Measurements from ENCODE around the gene LCORL. TPM values are rescaled to one million over a fixed set of nuclear protein-coding genes. Genes with fewer than 3 reads are reported as not detected.

The LCORL gene
- total RNA-seq, 1 donor from 2014 or later: 12.6 TPM

DNA sequence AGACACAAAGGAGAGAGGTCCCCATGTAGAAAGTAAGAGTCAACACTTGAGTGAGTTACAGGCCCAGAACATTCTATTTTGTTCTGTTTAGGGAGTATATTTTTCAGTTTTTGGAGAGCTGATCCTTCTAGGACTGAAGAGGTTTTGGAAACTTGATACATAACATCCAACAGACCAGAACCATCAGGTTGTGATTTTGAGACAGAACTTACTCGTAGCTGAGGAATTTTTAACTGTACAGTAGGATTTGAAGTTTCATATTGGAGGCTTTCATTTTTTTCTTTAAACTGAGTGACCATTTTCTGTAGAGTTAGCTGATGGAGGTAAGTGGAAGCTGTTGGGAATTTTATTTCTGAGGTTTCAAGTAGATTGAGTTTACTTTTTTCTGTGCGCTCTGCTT is 137.5 kb downstream of the LCORL start:
- no peak for ATAC-seq
- H3K4me1 ChIP-seq: no peaks in the 10 kb centered on the region
- H3K36me3 ChIP-seq: peaks cover 8% of the 10 kb centered on the region
- DNase-seq: no peak
- H3K27me3 ChIP-seq: no peaks in the 10 kb centered on the region
- intact Hi-C loops (cut with DNase I): no loop called here
- no peak overlapping the region for H3K27ac ChIP-seq
- no peak overlapping the region for H3K4me3 ChIP-seq
- H3K9me3 ChIP-seq: no peaks in the 10 kb centered on the region
- TF ChIP-seq, protein P1, sequence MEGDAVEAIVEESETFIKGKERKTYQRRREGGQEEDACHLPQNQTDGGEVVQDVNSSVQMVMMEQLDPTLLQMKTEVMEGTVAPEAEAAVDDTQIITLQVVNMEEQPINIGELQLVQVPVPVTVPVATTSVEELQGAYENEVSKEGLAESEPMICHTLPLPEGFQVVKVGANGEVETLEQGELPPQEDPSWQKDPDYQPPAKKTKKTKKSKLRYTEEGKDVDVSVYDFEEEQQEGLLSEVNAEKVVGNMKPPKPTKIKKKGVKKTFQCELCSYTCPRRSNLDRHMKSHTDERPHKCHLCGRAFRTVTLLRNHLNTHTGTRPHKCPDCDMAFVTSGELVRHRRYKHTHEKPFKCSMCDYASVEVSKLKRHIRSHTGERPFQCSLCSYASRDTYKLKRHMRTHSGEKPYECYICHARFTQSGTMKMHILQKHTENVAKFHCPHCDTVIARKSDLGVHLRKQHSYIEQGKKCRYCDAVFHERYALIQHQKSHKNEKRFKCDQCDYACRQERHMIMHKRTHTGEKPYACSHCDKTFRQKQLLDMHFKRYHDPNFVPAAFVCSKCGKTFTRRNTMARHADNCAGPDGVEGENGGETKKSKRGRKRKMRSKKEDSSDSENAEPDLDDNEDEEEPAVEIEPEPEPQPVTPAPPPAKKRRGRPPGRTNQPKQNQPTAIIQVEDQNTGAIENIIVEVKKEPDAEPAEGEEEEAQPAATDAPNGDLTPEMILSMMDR (IDR thresholded peaks at IDR 0.05): no peak

DNA sequence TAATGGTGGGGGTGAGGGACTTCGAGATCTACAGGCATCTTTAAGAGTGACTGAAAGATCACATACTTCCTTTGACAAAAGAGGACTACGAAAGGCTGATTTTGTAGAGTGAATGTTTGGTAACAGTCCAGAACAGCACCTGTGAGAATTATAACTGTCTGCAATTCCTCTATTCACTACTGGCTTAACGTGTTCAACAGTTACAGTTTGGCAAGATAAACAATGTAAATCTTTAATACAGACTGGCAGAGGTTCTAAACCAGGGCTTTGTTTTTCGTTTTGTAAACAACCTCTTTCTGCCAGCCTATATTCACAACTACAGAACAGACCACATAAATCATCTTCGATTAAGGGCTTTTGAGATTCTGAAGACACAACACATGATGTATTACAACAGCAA is 143.9 kb downstream of the LCORL start:
- DNase-seq (no peak), ATAC-seq (no peak)
- H3K4me3 ChIP-seq: no peak overlapping the region
- H3K27ac ChIP-seq: no peak overlapping the region
- intact Hi-C loops (cut with DNase I): no loop called here
- H3K9me3 ChIP-seq: no peaks in the 10 kb centered on the region
- TF ChIP-seq, protein P1 (IDR thresholded peaks at IDR 0.05): no peak
- H3K36me3 ChIP-seq: no peaks in the 10 kb centered on the region
- no peaks in the 10 kb centered on the region for H3K27me3 ChIP-seq
- no peaks in the 10 kb centered on the region for H3K4me1 ChIP-seq

DNA sequence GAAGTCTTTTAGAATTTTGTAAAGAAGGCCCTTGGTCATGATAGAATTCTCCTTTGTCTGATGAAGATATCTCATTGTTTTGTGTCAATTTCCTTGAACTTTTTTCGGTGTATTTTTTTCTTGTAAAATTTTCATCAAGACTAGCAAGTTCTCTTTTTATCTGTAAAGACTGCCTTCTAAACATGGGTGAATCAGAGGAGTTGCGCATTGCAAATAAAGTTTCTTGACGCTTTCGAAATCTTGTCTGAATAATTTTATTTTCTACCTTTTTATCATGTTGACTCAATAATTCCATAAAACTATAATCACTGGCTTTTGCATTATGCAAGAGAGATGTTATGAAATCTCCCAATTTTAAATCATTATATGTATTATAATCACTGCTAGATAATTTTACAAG is 144.6 kb downstream of the LCORL start:
- H3K9me3 ChIP-seq: no peaks in the 10 kb centered on the region
- ATAC-seq (no peak), DNase-seq (no peak)
- no peaks in the 10 kb centered on the region for H3K36me3 ChIP-seq
- no peaks in the 10 kb centered on the region for H3K27me3 ChIP-seq
- H3K4me1 ChIP-seq: no peaks in the 10 kb centered on the region
- no peak overlapping the region for H3K27ac ChIP-seq
- TF ChIP-seq, protein P1 (IDR thresholded peaks at IDR 0.05): no peak
- no peak overlapping the region for H3K4me3 ChIP-seq
- intact Hi-C loops (cut with DNase I): no loop called here

DNA sequence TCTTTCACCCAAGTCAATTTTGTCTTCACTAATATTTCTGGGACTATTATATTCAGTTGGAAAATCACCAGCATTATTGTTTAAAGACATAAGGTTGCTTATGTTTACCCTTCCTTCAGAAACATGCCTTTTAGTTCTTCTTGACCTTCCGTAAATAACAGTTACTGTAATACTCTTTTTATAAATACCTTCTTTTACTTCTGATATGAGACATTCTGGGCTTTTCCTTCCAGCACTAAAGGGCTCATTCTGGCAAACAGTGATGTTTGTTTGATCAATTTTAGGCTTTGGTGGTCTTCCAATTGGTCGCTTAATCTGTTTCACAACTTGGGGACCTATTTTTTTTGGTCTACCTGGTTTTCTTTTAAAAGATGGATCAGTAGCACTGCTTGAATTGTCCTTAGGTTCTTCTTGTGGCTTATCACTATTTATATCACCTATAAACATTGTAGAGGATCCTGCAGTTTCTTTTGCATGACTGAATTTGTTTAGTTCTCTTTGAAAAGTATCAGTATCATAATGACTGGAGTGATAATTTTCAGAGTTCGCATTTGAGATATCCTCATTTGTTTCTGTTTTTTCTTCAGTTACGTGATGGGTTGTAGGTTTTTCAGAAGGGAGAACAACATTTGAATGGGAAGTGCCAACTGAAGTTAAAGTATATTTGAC is 146.0 kb downstream of the LCORL start:
- Histone ChIP-seq H3K27me3 (no peaks in the 10 kb centered on the region), H3K9me3 (no peaks in the 10 kb centered on the region), H3K4me3 (no peak overlapping the region), H3K4me1 (no peaks in the 10 kb centered on the region), H3K27ac (no peak overlapping the region), H3K36me3 (no peaks in the 10 kb centered on the region)
- ATAC-seq (no peak), DNase-seq (no peak)
- TF ChIP-seq, protein P1 (IDR thresholded peaks at IDR 0.05): no peak
- intact Hi-C loops (cut with DNase I): no loop called here

DNA sequence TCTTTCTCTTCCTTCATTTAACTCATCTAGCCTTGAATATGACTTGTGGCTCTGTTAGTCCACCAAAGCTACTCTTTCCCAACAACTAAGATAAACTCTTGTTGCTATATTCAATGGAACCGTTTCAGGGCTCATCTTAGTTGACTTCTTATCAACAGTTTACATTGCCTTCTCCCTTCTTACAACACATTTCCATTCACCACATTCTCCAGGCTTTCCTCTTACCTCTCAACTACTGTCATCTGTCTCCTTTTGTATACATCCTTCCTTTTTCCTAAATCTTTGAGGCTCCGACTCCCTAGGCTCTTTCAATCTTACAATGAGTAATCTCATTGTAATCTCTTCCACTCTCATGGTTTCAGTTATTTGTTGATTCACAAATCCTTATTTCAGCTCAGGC is 152.2 kb downstream of the LCORL start:
- intact Hi-C loops (cut with DNase I): no loop called here
- Histone ChIP-seq H3K36me3 (no peaks in the 10 kb centered on the region), H3K4me3 (no peak overlapping the region), H3K4me1 (no peaks in the 10 kb centered on the region), H3K9me3 (no peaks in the 10 kb centered on the region), H3K27me3 (no peaks in the 10 kb centered on the region), H3K27ac (no peak overlapping the region)
- DNase-seq (no peak), ATAC-seq (no peak)
- TF ChIP-seq, protein P1 (IDR thresholded peaks at IDR 0.05): no peak

DNA sequence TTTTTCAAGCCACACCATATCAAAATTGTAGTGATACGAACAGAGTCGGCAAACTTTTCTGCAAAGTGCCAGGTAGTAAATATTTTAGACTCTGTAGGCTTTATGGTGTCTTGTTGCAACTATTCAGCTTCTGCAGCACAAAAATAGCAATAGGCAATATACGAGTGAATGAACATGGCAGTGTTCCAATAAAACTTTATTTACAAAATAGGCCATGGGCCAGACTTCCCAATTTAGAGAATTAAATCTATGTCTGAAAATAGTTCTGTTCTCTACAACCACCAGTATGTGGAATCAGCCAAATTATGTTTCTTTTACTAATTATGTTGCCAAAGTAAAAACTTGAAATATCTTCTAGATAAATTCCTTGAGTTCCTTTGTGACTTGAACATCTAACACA is 154.3 kb downstream of the LCORL start:
- DNase-seq: no peak
- no peak overlapping the region for H3K4me3 ChIP-seq
- H3K27ac ChIP-seq: no peak overlapping the region
- H3K36me3 ChIP-seq: no peaks in the 10 kb centered on the region
- H3K9me3 ChIP-seq: no peaks in the 10 kb centered on the region
- H3K4me1 ChIP-seq: no peaks in the 10 kb centered on the region
- TF ChIP-seq, protein P1 (IDR thresholded peaks at IDR 0.05): no peak
- intact Hi-C loops (cut with DNase I): no loop called here
- no peaks in the 10 kb centered on the region for H3K27me3 ChIP-seq
- no peak for ATAC-seq

Data from upper lobe of right lung (tissue), 1 donor.